Uterus (tissue), 4 donors: Measurements from ENCODE around the gene DNAJB13. TPM values are rescaled to one million over a fixed set of nuclear protein-coding genes. Genes with fewer than 3 reads are reported as not detected.

Experiments used
- DNase-seq, 2 donors: peaks; one replicate each; pipeline ENCODE4 v3.0.0-alpha.2; 2019 to 2020
- H3K27ac ChIP-seq, 2 donors: fragments of 200-600 bp; sonication (generic); 1 replicate in 1 of 2; 2 replicates in 1 of 2; pipeline ENCODE4 v1.5.1; 2016 to 2018
- H3K27me3 ChIP-seq, 2 donors: fragments of 200-600 bp; sonication (generic); one replicate each; pipeline ENCODE4 v1.5.1; 2018 to 2019; ENCODE audit warnings: control low read depth in 1 of 2
- H3K36me3 ChIP-seq, 2 donors: fragments of 200-600 bp; sonication (generic); one replicate each; pipeline ENCODE4 v1.5.1; 2019; ENCODE audit warnings: control low read depth in 1 of 2
- H3K4me1 ChIP-seq, 2 donors: fragments of 200-600 bp; sonication (generic); one replicate each; pipeline ENCODE4 v1.5.1; 2018 to 2019; ENCODE audit warnings: control low read depth in 1 of 2
- H3K4me3 ChIP-seq, 2 donors: fragments of 200-600 bp; sonication (generic); 1 replicate in 1 of 2; 2 replicates in 1 of 2; pipeline ENCODE4 v1.5.1; 2018 to 2019; ENCODE audit warnings: mild to moderate bottlenecking in 1 of 2
- H3K9me3 ChIP-seq, 2 donors: fragments of 200-600 bp; sonication (generic); one replicate each; pipeline ENCODE4 v1.5.1; 2019; ENCODE audit warnings: control low read depth in 1 of 2
- POLR2A ChIP-seq, 2 donors: fragments of 450-650 bp; IDR thresholded peaks; one replicate each; pipeline ENCODE4 v1.6.1; 2016; ENCODE audit warnings: antibody characterized with exemption in 2 of 2, mild to moderate bottlenecking in 1 of 2, moderate library complexity in 1 of 2
- intact Hi-C: fragments of 100-400 bp; cut with DNase I; formaldehyde crosslinking; loops from one replicate; pipeline ENCODE4 v1.15.1; 2023; ENCODE audit warnings: low total_unique reads
- total RNA-seq, 4 donors: library from RNA; depleted of rRNA in 3 of 4; stranded (reverse); fragments of >200 nt in 3 of 4; gene quantifications; one replicate each; pipeline versions ENCODE4 v1.1.0 to v1.2.4, GENCODE V29; 2014 to 2023
- TF ChIP-seq, protein P1 (sequence below), 4 experiments: fragments of 200-600 bp in 2 of 4; fragments of 450-650 bp in 2 of 4; sonication (generic) in 2 of 4; IDR thresholded peaks; one replicate each; pipeline ENCODE4 v1.5.1; 2016 to 2019; ENCODE audit warnings: antibody characterized with exemption in 4 of 4, mild to moderate bottlenecking in 2 of 4, moderate library complexity in 1 of 4
- donor health status: DM: yes; HTN: yes; CAD: no.

DNAJB13 gene
- total RNA-seq, 4 donors from 2014 or later: 1.9 to 9.1 (median 4.6) TPM; not detected in 1

DNA sequence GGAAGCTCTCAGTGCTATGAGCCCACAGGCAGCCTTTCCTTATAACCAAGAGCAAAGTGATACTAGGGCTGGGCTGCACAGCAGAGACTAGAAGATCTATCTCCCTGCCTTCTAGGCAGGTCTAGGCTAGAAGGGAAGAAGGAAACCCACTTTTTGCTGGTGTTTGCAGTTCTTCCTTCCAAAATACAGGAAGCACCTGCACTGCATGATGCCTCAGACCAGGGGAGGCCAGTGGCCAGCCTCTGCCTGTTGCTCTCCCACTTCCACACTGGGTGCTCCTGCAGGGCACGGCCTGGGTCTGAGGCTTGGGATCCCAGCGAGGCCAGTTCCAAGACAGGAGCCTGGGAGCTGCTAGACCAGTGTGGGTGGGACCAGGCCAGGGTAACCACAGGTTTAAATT is 64.1 kb downstream of the DNAJB13 start:
- intact Hi-C loops: no loop called here
- no peak overlapping the region for H3K27ac ChIP-seq
- no peaks in the 10 kb centered on the region for H3K36me3 ChIP-seq
- H3K4me3 ChIP-seq: no peak overlapping the region
- H3K27me3 ChIP-seq: no peaks in the 10 kb centered on the region
- H3K9me3 ChIP-seq: no peaks in the 10 kb centered on the region
- no peaks in the 10 kb centered on the region for H3K4me1 ChIP-seq
- no peak for DNase-seq
- TF ChIP-seq, protein P1, sequence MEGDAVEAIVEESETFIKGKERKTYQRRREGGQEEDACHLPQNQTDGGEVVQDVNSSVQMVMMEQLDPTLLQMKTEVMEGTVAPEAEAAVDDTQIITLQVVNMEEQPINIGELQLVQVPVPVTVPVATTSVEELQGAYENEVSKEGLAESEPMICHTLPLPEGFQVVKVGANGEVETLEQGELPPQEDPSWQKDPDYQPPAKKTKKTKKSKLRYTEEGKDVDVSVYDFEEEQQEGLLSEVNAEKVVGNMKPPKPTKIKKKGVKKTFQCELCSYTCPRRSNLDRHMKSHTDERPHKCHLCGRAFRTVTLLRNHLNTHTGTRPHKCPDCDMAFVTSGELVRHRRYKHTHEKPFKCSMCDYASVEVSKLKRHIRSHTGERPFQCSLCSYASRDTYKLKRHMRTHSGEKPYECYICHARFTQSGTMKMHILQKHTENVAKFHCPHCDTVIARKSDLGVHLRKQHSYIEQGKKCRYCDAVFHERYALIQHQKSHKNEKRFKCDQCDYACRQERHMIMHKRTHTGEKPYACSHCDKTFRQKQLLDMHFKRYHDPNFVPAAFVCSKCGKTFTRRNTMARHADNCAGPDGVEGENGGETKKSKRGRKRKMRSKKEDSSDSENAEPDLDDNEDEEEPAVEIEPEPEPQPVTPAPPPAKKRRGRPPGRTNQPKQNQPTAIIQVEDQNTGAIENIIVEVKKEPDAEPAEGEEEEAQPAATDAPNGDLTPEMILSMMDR (IDR thresholded peaks at IDR 0.05): no peak
- no peak for TF ChIP-seq POLR2A (IDR thresholded peaks at IDR 0.05)

DNA sequence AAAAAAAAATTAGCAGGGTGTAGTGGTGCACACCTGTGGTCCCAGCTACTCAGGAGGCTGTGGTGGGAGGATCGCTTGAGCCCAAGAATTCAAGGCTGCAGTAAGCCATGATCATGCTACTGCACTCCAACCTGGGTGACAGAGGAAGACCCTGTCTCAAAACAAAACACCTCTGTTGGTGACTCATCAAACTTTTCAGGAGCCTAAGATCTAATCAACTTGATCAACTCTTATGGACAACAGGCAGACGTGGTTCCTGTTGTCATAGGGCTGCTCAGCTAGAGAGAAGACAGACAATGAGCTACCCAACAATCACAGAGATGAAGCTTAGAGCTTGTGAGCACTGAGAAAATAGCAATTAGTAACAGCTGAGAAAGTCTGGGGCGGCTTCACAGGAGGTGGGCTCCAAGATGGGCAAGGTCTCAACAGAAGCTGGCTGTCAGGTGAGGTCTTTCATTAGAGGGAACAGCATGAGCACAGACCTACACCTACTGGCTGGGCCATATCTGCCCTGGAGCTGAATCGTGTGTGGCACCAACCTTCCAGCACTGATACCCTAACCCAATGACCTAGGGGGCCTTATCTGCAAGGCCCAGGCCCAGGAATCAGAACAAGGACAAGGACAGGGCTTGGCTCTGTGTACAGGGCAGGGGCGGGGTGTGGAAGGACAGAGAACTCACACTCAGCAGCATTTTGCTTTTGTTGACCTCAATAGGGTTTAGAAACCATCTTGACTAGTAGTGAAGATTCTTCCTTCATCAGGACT is 65.3 kb downstream of the DNAJB13 start:
- H3K27me3 ChIP-seq: no peaks in the 10 kb centered on the region
- H3K9me3 ChIP-seq: no peaks in the 10 kb centered on the region
- H3K4me3 ChIP-seq: no peak overlapping the region
- DNase-seq: no peak
- H3K4me1 ChIP-seq: no peaks in the 10 kb centered on the region
- no peak for TF ChIP-seq POLR2A (IDR thresholded peaks at IDR 0.05)
- TF ChIP-seq, protein P1 (IDR thresholded peaks at IDR 0.05): no peak
- no peaks in the 10 kb centered on the region for H3K36me3 ChIP-seq
- H3K27ac ChIP-seq: no peak overlapping the region
- intact Hi-C loops: no loop called here

DNA sequence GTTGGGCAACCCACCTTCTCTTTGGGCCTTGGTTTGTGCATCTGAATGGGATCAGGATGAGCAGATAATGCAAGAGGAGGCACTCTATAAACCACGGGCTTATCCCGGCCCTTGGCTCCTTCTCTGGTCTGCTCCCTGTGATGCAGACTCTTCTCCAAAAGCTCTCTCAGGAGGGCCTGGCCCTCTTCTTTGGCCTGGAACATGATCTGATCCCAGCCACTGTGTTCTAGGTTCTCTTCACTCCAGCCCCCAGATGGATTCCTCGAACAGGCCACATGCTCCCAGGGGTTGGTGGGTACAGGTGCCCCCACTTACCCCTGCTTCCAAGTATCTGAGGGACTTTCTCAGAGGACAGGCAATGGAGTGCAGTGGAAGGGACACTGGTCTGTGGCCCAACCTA is 66.8 kb downstream of the DNAJB13 start:
- no peaks in the 10 kb centered on the region for H3K4me1 ChIP-seq
- H3K36me3 ChIP-seq: no peaks in the 10 kb centered on the region
- no peak overlapping the region for H3K4me3 ChIP-seq
- no peaks in the 10 kb centered on the region for H3K27me3 ChIP-seq
- TF ChIP-seq, protein P1 (IDR thresholded peaks at IDR 0.05): no peak
- TF ChIP-seq POLR2A (IDR thresholded peaks at IDR 0.05): no peak
- H3K27ac ChIP-seq: no peak overlapping the region
- intact Hi-C loops: no loop called here
- DNase-seq: no peak
- no peaks in the 10 kb centered on the region for H3K9me3 ChIP-seq

DNA sequence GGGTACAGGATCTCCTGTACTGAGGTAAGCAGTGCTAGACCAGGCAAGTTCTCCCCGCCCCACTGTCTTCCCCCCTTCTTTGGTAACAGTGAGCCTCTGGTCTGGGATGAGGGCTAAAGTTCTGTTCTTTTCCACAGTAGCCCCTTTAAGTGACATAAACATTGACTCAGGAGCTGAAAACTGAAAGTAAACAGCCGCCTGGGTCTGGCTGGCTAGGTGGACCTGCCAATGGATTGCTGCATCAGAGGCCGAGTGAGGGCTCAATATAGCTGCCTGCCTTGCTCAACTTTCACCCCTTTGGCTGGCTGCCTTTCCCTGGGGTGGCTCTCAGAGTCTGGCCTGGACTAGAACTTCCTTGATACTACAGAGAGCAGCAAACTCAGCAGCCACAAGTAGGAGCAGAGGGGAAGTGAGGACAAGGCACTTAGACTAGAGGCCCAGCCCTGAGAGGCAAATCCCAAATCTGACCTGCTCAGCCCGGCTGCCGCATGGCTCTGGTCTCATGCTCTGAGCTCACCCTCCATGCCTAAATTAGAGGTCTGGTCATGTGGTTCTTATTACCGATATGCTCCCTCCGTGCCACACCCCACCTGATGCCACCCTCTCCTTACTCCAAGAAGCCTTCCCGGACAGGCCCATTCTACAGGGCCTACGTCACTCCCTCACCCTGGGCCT is 67.6 kb downstream of the DNAJB13 start:
- intact Hi-C loops: no loop called here
- Histone ChIP-seq H3K27ac (peak overlapping the region; percentile 45 to 48), H3K9me3 (no peaks in the 10 kb centered on the region), H3K4me1 (no peaks in the 10 kb centered on the region), H3K36me3 (no peaks in the 10 kb centered on the region), H3K27me3 (no peaks in the 10 kb centered on the region), H3K4me3 (no peak overlapping the region)
- DNase-seq: peak; percentile 78 to 86
- no peak for TF ChIP-seq POLR2A (IDR thresholded peaks at IDR 0.05)
- TF ChIP-seq, protein P1 (IDR thresholded peaks at IDR 0.05): no peak

DNA sequence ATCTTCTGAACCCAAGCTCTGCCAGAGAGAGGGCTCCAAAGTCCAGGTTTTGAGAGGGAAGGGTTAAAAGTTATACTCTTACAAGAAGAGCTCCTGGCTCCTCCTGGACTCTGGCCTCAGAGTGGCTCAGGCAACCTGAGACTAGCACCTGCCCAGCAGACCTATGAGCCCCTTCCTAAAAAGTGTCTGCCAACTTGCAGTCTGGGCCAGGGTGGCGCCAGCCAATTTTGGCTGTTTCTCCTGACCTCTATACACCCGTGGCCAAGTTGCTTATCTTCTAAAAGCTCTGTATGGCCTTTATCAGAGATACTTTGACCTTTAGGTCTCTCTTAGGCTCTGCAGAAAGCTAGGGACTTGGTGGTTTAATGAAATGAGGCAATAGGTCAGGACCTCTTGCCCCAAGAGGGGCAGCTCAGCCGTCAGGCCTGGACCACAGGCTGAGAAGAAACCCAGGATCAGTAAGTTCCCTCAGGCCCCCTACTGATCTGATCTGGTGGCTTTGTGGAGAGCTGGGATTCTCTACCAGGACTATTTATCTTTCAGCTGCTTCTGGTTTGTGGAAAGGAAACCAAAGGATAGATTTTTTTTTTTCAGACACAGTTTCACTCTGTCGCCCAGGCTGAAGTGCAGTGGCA is 68.4 kb downstream of the DNAJB13 start:
- H3K4me1 ChIP-seq: no peaks in the 10 kb centered on the region
- no peak overlapping the region for H3K4me3 ChIP-seq
- H3K36me3 ChIP-seq: no peaks in the 10 kb centered on the region
- peak overlapping the region; percentile 45 to 48 for H3K27ac ChIP-seq
- TF ChIP-seq POLR2A (IDR thresholded peaks at IDR 0.05): no peak
- TF ChIP-seq, protein P1 (IDR thresholded peaks at IDR 0.05): no peak
- intact Hi-C loops: no loop called here
- no peak for DNase-seq
- no peaks in the 10 kb centered on the region for H3K9me3 ChIP-seq
- H3K27me3 ChIP-seq: no peaks in the 10 kb centered on the region
